B cell (primary cell): Measurements from ENCODE around the gene MAP2K5. TPM values are rescaled to one million over a fixed set of nuclear protein-coding genes. Genes with fewer than 3 reads are reported as not detected.

Experiments used
- ATAC-seq: fragments of 200-7000 bp; cut with Tn5 transposase; one replicate; pipeline ENCODE4 v1.10.0; 2021; ENCODE audit warnings: low read depth, mild to moderate bottlenecking, moderate number of reproducible peaks, moderate library complexity
- CTCF ChIA-PET: fragments of 350-600 bp; sonication (Branson Sonifier 250); formaldehyde crosslinking; loops from one replicate; lab custom pipeline; 2021; ENCODE audit warnings: antibody characterized with exemption, inconsistent platforms; lab: Charles Lee
- POLR2A ChIA-PET: fragments of 350-600 bp; sonication (Branson Sonifier 250); formaldehyde crosslinking; loops from one replicate; lab custom pipeline; 2021; ENCODE audit warnings: antibody characterized with exemption; lab: Charles Lee
- DNase-seq: peaks from one replicate; pipeline ENCODE4 v3.0.0; 2013
- H2AFZ ChIP-seq: 2 replicates; pipeline ENCODE4 v1.6.1; 2012; ENCODE audit warnings: mild to moderate bottlenecking, low read depth, low read length; ENCODE audit not compliant: insufficient read depth, poor library complexity, severe bottlenecking
- H3K27ac ChIP-seq, 2 donors: 1 replicate in 1 of 2; 2 replicates in 1 of 2; pipeline ENCODE4 v1.5.1; 2012 to 2013; ENCODE audit warnings: low read length in 2 of 2, mild to moderate bottlenecking in 2 of 2, moderate library complexity in 1 of 2
- H3K27me3 ChIP-seq, 4 experiments: fragments of 200-600 bp in 1 of 4; sonication (generic) in 1 of 4; replicated peaks in 1 of 4; 1 replicate in 2 of 4; 2 replicates in 2 of 4; pipeline versions ENCODE4 v1.6.1 to v1.7.0; 2013 to 2016; ENCODE audit warnings: low read length in 3 of 4, mild to moderate bottlenecking in 2 of 4, mixed read lengths in 1 of 4, moderate library complexity in 1 of 4; ENCODE audit not compliant: insufficient read depth in 4 of 4, control insufficient read depth in 3 of 4; ENCODE audit errors: control extremely low read depth in 1 of 4
- H3K36me3 ChIP-seq, 2 experiments: replicated peaks in 1 of 2; 1 replicate in 1 of 2; 2 replicates in 1 of 2; pipeline versions ENCODE4 v1.6.1 to v1.7.1; 2013; ENCODE audit warnings: low read length in 1 of 2; ENCODE audit not compliant: insufficient read depth in 2 of 2, control insufficient read depth in 1 of 2; ENCODE audit errors: control extremely low read depth in 1 of 2, extremely low read depth in 1 of 2
- H3K4me1 ChIP-seq, 2 donors: fragments of 200-600 bp in 1 of 2; sonication (generic) in 1 of 2; 1 replicate in 1 of 2; 2 replicates in 1 of 2; pipeline versions ENCODE4 v1.5.1 to v1.6.1; 2013 to 2017; ENCODE audit warnings: low read length in 2 of 2; ENCODE audit not compliant: control insufficient read depth in 2 of 2, insufficient read depth in 2 of 2
- H3K4me2 ChIP-seq: replicated peaks from 2 replicates; pipeline ENCODE3; 2012; ENCODE audit warnings: mild to moderate bottlenecking, low read depth, low read length; ENCODE audit not compliant: poor library complexity, severe bottlenecking
- H3K4me3 ChIP-seq, 5 experiments: fragments of 200-600 bp in 1 of 5; sonication (generic) in 1 of 5; 1 replicate in 3 of 5; 2 replicates in 2 of 5; pipeline versions ENCODE4 v1.5.1 to v1.7.0; 2011 to 2016; ENCODE audit warnings: low read length in 4 of 5, mild to moderate bottlenecking in 4 of 5, low read depth in 2 of 5, control low read depth in 1 of 5, moderate library complexity in 1 of 5; ENCODE audit not compliant: insufficient read depth in 1 of 5; ENCODE audit errors: control extremely low read depth in 1 of 5, extremely low read depth in 1 of 5
- H3K79me2 ChIP-seq: fragments of 200-600 bp; sonication (generic); one replicate; pipeline ENCODE4 v1.6.0; 2016; ENCODE audit warnings: low read length; ENCODE audit not compliant: control insufficient read depth, insufficient read depth
- H3K9ac ChIP-seq: fragments of 200-600 bp; sonication (generic); 2 replicates; pipeline ENCODE4 v1.6.1; 2017; ENCODE audit warnings: mild to moderate bottlenecking, low read length, moderate library complexity
- H3K9me3 ChIP-seq, 3 donors: one replicate each; pipeline versions ENCODE4 v1.6.1 to v1.7.1; 2013; ENCODE audit warnings: low read length in 2 of 3; ENCODE audit not compliant: control insufficient read depth in 2 of 3, insufficient read depth in 1 of 3; ENCODE audit errors: control extremely low read depth in 1 of 3
- H4K20me1 ChIP-seq: 2 replicates; pipeline ENCODE4 v1.6.0; 2012; ENCODE audit warnings: mild to moderate bottlenecking, low read length; ENCODE audit not compliant: insufficient read depth, control insufficient read depth, poor library complexity, severe bottlenecking
- H3K27ac Mint-ChIP-seq: one replicate; pipeline ENCODE4 v1.8.0; 2021; ENCODE audit warnings: mixed read lengths
- H3K27me3 Mint-ChIP-seq: one replicate; pipeline ENCODE4 v1.8.0; 2021; ENCODE audit warnings: mixed read lengths
- H3K4me1 Mint-ChIP-seq: one replicate; pipeline ENCODE4 v1.8.0; 2021; ENCODE audit warnings: mixed read lengths
- H3K4me3 Mint-ChIP-seq: one replicate; pipeline ENCODE4 v1.8.0; 2021; ENCODE audit warnings: mixed read lengths
- H3K9me3 Mint-ChIP-seq: one replicate; pipeline ENCODE4 v1.8.0; 2022; ENCODE audit warnings: mixed read lengths; ENCODE audit not compliant: insufficient read depth
- EZH2 ChIP-seq: IDR thresholded peaks from 2 replicates; pipeline ENCODE4 v1.6.1; 2012; ENCODE audit warnings: borderline replicate concordance, low read depth, mild to moderate bottlenecking, moderate library complexity, low read length; ENCODE audit not compliant: insufficient read depth, poor library complexity, severe bottlenecking
- WGBS: methylation state at CpG from one replicate; pipeline ENCODE4 v1.1.5; 2013; ENCODE audit warnings: missing lambda C conversion rate; ENCODE audit not compliant: insufficient coverage; 5-methylcytosine and 5-hydroxymethylcytosine counted together
- intact Hi-C: fragments of 100-400 bp; cut with micrococcal nuclease; formaldehyde crosslinking; loops from one replicate; pipeline ENCODE4 v1.10.0; 2022
- polyA plus RNA-seq: library from polyadenylated mRNA; depleted of rRNA; stranded (reverse); fragments of >200 nt; gene quantifications from 2 replicates; pipeline ENCODE4 v1.2.3, GENCODE V29; 2012
- total RNA-seq, 2 donors: library from RNA; stranded (reverse); fragments of 120-200 nt in 1 of 2; gene quantifications; 1 replicate in 1 of 2; 2 replicates in 1 of 2; pipeline versions ENCODE4 v1.2.3 to v1.2.4, GENCODE V29; 2013 to 2022
- TF ChIP-seq, protein P1 (sequence below): fragments of 200-600 bp; IDR thresholded peaks from one replicate; pipeline ENCODE4 v1.8.0; 2022; ENCODE audit warnings: antibody characterized with exemption, mild to moderate bottlenecking

The MAP2K5 gene
- total and polyA plus RNA-seq, 2 donors (not counting 1 experiment from before 2014, with no cell fraction given): 11.1 to 40.0 TPM

DNA sequence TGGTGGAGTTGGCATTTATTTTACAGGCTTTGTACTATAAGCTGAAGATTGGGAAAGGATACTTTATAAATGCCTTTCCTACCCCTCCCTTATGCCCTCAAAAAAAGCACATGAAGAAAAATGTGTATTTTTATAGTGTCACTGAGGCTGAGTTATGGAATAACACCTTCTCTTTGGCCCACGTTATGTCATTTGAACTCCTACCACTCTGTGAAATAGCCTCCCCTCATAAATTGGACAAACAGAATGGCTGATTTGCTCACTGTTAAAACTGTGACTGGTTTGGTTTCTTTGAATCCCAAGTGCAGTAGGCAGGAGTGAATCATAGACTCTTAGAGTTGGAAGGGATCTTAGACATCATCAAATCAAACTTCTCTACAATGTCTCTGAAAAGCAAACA is 187.6 kb downstream of the MAP2K5 start:
- no peak overlapping the region for H3K9ac ChIP-seq
- no peaks in the 10 kb centered on the region for H3K9me3 Mint-ChIP-seq
- no peak overlapping the region for H2AFZ ChIP-seq
- no peak overlapping the region for H3K4me3 ChIP-seq
- no CpG with 5 or more reads among the region's 1 CpG for WGBS
- no peak for TF ChIP-seq EZH2
- TF ChIP-seq, protein P1, sequence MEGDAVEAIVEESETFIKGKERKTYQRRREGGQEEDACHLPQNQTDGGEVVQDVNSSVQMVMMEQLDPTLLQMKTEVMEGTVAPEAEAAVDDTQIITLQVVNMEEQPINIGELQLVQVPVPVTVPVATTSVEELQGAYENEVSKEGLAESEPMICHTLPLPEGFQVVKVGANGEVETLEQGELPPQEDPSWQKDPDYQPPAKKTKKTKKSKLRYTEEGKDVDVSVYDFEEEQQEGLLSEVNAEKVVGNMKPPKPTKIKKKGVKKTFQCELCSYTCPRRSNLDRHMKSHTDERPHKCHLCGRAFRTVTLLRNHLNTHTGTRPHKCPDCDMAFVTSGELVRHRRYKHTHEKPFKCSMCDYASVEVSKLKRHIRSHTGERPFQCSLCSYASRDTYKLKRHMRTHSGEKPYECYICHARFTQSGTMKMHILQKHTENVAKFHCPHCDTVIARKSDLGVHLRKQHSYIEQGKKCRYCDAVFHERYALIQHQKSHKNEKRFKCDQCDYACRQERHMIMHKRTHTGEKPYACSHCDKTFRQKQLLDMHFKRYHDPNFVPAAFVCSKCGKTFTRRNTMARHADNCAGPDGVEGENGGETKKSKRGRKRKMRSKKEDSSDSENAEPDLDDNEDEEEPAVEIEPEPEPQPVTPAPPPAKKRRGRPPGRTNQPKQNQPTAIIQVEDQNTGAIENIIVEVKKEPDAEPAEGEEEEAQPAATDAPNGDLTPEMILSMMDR: no peak
- no peaks in the 10 kb centered on the region for H4K20me1 ChIP-seq
- H3K9me3 ChIP-seq: no peaks in the 10 kb centered on the region
- ChIA-PET POLR2A (no interaction called here), CTCF (no interaction called here)
- no peak overlapping the region for H3K4me3 Mint-ChIP-seq
- no peak overlapping the region for H3K4me2 ChIP-seq
- no peaks in the 10 kb centered on the region for H3K27me3 Mint-ChIP-seq
- H3K79me2 ChIP-seq: no peaks in the 10 kb centered on the region
- H3K4me1 ChIP-seq: peaks cover 0 to under 1% of the 10 kb centered on the region in 2 donors
- H3K36me3 ChIP-seq: peaks cover 0 to 4% of the 10 kb centered on the region in 2 experiments
- H3K27ac ChIP-seq: no peak overlapping the region
- no peak for ATAC-seq
- H3K27ac Mint-ChIP-seq: no peak overlapping the region
- DNase-seq: no peak
- intact Hi-C loops: no loop called here
- peaks cover 2% of the 10 kb centered on the region for H3K4me1 Mint-ChIP-seq
- no peaks in the 10 kb centered on the region for H3K27me3 ChIP-seq

DNA sequence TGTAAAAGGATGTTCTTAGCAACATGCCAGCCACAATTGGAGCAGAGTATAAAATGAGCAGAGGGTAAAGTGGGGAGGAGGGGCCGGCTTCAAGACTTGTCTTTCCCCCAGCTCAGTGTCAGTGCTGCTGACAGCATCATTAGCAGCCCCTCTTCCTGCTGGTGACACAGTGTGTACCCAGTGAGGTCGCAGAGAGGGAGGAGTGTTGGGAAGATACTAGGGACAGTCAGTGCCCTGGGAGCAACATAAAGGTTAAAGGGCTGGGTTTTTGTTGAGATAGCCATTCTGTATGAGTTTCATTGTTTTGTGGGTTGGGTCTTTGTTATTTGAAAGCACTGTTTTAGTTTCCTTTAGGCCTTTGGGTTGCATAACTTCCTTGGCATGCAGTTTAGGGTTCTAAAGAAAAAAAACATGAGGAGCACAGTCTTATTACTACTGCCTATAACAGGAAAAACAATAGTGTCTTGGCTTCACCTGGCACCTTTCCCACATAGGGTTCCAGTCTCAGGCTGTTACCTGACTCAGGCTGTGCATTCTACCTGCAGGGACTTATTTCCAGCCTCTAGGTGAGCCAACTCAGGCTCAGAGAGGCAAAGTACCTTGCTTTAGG is 188.7 kb downstream of the MAP2K5 start:
- H4K20me1 ChIP-seq: no peaks in the 10 kb centered on the region
- no peak overlapping the region for H3K4me2 ChIP-seq
- POLR2A ChIA-PET: no interaction called here
- H3K27ac Mint-ChIP-seq: no peak overlapping the region
- ATAC-seq (no peak), DNase-seq (no peak)
- H2AFZ ChIP-seq: no peak overlapping the region
- peaks cover 10% of the 10 kb centered on the region in 2 donors for H3K4me1 ChIP-seq
- no peaks in the 10 kb centered on the region for H3K27me3 ChIP-seq
- CTCF ChIA-PET: no interaction called here
- no peaks in the 10 kb centered on the region for H3K27me3 Mint-ChIP-seq
- H3K27ac ChIP-seq: no peak overlapping the region
- H3K9me3 ChIP-seq: no peaks in the 10 kb centered on the region
- no peak overlapping the region for H3K4me3 ChIP-seq
- intact Hi-C loops: no loop called here
- no peaks in the 10 kb centered on the region for H3K36me3 ChIP-seq
- no peaks in the 10 kb centered on the region for H3K79me2 ChIP-seq
- no peak overlapping the region for H3K4me3 Mint-ChIP-seq
- H3K9ac ChIP-seq: no peak overlapping the region
- WGBS: 50% methylated on average over 2 of the region's 2 CpGs
- H3K9me3 Mint-ChIP-seq: no peaks in the 10 kb centered on the region
- H3K4me1 Mint-ChIP-seq: peaks cover 12% of the 10 kb centered on the region
- no peak for TF ChIP-seq EZH2
- TF ChIP-seq, protein P1: no peak
